HG03135 (cell line): ENCODE results near the gene LSR.
"Not testable (repeated sequence)": the region's sequence is repeated elsewhere in the genome, so short reads cannot be mapped to it uniquely, and the experiment has no call there.

Experiments used
- ATAC-seq: cut with Tn5 transposase; IDR thresholded peaks from one replicate; pipeline ENCODE4 v1.9.1; 2021; ENCODE audit warnings: mild to moderate bottlenecking, moderate library complexity; ENCODE audit not compliant: unreplicated experiment

LSR gene

DNA sequence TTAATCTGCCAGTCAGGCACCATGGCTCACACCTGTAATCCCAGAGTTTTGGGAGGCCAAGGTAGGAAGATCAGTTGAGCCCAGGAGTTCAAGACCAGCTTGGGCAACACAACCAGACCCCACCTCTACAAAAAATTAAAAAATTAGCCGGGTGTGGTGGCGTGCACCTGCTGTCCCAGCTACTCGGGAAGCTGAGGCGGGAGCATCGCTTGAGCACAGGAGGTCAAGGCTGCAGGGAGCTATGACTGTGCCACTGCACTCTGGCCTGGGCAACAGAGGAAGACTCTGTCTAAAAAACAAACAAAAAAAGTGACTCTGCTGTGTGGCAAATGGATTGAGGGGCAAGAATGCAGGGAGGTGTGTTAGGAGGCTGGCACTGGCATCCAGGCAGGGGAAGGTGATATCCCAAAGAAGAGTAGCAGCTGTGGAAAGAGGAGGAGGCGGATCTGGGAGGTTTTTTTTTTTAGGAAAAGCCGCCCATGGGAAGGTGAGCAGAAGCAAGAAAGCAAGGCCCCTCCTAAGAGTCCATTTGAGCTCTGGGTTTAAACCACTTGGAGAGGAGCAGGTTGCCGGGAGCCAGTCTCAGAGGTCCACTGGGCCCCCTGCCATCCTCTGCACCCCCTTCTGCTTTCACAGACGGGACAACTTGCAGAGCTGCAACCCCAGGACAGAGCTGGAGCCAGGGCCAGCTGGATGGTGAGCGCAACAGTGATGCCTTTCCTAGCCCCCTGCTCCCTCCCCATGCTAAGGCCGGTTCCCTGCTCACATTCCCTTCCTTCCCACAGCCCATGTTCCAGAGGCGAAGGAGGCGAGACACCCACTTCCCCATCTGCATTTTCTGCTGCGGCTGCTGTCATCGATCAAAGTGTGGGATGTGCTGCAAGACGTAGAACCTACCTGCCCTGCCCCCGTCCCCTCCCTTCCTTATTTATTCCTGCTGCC is 35.6 kb downstream of the LSR start:
- ATAC-seq = no peak

DNA sequence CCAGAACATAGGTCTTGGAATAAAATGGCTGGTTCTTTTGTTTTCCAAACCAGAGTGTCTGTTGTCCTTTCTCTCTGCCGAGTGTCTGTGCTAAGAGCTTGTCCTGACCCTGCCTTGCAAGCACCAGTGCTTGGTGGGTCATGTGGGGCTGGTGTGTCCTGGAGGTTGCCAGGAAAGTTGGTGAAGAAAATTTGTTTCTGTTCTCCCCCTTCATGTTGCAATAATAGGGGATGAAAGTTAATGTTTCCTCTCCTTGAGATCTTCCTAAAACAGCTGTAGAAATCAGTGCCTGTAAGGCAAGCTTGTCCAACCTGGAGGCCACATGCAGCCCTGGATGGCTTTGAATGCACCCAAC is 36.3 kb downstream of the LSR start:
- no peak for ATAC-seq

DNA sequence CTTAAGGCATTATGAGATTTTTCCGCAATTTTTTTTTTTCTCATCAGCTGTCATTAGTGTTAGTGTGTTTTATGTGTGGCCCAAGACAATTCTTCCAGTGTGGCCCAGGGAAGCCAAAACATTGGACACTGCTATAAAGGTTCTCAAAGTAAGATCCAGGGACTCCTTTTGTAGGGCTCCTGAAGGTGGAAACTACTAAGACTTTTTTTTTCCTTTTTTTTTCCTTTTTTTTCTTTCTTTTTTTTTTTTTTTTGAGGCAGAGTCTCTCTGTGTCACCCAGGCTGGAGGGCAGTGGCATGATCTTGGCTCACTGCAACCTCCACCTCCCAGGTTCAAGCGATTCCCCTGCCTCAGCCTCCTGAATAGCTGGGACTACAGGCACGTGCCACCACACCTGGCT is 36.7 kb downstream of the LSR start:
- ATAC-seq = not testable (repeated sequence)

DNA sequence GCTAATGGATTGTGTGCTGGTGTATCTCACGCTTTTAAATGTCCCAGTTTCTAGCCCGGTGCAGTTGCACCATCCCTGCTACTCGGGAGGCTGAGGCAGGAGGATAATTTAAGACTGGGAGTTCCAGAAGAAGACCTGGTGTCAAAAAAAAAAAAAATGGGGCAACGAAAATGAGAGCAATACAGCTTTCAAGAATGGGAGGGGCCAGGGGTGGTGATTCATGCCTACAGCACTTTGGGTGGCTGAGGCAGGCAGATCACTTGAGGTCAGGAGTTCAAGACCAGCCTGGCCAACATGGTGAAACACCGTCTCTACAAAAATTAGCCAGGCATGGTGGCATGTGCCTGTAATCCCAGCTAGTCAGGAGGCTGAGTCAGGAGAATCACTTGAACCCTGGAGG is 37.3 kb downstream of the LSR start:
- ATAC-seq = not testable (repeated sequence)

DNA sequence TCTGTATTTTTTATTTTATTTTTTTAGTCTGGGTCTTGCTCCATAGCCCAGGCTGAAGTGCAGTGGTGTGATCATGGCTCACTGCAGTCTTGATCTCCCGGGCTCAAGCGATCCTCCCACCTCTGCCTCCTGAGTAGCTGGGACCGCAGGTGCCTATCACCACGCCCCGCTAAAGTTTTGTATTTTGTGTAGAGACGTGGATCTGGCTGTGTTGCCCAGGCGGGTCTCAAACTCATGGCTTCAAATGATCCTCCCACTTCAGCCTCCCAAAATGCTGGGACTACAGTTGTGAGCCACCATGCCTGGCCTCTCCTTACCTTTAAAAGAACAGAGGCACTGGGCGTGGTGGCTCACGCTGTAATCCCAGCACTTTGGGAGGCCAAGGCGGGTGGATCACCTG is 38.9 kb downstream of the LSR start:
- ATAC-seq = no peak

DNA sequence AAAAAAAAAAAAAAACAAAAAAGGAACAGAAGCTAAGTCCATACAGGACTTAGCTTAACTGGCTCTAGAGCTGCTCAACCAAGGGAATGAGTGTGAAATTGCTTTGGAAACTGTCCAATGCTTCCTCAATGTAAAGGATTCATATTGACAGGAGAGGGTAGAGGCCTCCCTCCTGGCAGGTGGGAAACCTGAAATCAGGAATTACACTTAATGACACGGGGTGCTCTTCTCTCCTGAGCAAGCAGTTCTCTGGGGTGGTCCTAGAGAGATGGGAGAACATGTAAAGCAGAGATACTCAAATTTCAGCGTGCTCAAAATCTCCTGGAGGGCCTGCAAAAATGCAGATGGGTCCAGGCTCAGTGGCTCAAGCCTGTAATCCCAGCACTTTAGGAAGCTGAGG is 39.5 kb downstream of the LSR start:
- no peak for ATAC-seq

DNA sequence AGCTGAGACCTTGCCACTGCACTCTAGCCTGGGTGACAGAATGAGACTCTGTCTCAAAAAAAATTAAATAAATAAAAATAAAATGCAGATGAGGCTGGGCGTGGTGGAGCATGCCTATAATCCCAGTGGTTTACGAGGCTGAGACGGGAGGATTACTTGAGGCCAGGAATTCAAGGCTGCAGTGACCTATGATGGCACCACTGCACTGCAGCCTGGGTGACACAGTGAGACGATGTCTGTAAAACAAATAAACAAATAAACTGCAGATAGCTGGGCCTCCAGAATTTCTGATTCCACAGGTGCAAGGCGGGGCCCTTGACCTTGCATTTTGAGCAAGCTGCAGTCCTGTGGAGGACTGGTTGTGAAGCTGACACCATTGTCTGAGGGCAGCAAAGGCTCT is 40.1 kb downstream of the LSR start:
- ATAC-seq = no peak

DNA sequence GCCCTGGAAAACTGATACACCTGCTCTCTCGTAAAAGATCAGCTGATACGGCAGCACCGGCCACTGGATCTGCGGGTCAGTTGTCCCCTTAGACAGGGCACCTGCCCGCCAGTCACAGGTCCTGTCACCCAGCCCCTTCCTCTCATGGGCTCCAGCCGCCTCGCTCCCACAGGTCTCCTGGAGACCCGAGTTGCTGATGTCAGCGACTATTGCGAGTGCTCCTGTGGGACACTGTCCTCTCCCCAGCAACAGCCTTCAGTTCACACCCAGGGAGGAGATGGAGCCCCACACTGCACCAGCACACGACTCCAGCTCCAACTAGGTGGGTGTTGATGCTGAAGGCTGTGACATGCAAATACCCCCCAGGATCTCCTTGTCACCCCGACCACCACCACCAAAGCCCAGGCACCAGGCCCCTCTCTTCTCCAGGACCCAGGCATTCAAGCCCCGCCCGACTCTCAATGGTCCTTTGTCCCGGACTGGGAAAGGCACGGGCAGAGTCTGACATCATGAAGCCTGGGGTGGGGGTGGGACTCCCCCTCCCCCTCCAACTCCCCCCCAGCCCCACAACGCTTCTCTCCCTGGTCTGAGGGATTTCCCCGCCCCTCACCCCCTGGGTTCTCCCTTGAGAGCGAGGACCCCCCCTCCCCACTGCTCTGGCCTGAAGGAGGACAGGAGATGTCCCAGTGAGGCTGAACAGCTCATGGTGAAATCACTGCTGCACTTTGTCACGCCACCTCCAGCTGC is 41.8 kb downstream of the LSR start:
- no peak for ATAC-seq

DNA sequence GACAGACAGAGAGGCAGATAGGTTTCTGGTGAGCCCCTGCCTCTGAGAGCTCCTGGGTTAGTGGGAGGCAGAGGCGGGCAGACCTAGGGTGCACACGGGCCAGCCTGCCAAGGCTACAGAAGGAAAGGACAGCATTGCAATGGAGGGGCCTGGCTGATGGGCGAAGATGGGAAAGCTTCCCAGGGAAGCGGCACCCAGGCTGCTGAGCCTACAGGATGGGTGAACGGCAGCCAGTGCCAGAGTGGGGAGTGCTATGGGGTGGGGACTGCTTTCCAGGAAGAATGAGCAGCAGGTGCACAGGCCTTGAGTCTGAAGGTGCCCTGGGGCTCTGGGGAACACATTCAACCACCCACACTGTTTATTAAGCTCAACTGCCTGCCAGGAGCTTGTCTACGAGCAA is 42.5 kb downstream of the LSR start:
- no peak for ATAC-seq

DNA sequence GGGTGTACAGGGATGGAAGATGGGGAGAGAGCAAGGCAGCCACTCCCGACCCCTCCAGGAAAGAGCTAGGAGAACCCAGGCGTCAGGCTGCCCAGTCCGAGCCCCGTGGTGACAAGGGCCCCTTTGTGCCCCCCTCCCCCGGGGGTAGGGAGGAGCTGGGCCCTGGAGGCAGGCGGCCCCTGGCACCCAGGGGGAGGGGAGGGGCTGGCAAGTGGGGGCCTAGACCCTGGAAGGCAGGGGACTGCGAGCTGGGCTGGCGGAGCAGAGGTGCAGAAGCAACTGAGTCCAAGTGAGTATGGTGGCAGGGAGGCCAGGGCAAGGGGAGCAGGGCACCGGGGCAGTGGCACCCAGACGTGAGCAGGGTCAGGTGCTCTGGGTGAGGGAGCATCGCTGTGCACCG is 43.1 kb downstream of the LSR start, which contains the start of gene MAG:
Gene MAG, plus strand, starts transcription at position 246 of the 400 bp plus-strand sequence. CDS start 3,248 bp downstream, outside the sequence.
- no peak for ATAC-seq

DNA sequence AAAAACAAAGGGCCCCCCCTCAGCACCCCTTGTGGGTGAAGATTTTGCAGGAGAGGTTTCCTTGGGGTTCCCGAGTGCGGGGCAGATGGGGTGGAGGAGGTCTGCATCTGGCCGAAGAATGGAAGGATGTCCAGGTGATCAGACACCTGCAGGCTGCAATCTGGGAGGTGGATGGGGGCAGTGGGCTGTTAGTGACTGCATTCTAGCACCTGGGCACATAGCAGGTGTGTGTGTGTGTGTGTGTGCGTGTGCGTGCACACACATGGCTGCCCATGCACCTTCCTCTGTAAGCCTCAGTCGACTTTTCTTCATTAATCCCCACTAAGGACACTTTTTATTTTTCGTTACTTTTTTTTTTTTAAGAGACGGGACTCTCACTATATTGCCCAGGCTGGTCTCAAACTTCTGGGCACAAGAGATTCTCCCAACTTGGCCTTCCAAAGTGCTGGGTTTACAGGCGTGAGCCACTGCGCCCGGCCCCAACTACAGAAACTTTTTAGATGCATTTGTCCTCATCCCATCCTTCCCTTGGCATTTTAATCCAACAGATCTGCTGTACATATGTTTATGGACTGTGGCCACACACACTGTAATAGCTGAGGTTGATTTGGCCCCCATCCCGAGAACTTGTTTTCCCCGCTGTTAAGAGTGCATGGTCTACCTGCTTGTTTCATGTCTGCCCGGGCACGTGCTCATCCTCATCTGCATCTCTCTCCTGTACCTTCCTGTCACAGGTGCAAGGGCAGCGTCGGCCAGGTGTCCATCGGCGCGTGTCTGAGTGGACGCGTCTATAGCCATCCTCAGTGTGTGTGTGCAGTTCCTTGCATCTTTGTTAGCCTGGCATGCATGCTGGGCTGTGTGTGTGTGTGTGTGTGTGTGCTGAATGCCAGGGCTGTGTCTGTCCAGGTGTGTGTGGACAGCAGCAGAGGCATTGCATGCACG is 43.9 kb downstream of the LSR start:
- no peak for ATAC-seq

DNA sequence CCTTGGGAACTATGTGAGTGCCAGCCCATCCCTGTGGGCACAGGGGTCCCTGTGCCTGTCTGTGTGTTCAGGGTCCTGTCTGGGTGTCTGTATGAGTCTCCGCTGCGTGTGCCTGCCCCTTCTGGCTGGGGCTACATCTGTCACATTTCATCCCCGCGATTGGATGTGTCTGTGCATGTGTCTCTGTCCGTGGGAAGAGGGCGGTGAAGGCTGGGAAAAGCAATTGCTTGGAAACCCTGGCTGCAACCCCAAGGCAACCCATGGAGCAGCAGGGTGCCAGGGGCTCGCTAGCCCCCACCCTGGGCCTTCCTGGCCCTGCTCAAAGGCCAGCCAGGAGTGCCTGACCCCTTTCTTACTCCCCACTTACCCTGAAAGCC is 44.5 kb downstream of the LSR start:
- ATAC-seq = no peak

DNA sequence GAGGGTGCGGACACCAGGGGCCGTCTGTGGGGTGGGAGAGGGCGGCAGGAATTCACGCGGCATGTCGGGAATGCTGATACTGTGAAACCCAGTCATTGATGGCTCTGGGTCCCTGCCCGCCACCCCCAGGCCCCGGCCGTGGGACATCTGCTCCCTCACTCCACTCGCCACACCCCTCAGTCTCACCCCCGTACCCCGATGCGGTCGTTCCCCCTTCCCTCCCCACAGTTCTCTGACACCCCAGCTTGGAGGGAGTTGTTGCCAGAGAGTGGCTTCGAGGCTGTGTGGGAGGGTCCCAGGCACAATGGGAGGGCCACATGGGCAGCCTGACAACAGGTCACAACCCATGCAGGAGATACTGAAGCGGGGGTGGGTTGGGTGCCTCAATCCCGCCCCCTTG is 45.0 kb downstream of the LSR start:
- no peak for ATAC-seq

DNA sequence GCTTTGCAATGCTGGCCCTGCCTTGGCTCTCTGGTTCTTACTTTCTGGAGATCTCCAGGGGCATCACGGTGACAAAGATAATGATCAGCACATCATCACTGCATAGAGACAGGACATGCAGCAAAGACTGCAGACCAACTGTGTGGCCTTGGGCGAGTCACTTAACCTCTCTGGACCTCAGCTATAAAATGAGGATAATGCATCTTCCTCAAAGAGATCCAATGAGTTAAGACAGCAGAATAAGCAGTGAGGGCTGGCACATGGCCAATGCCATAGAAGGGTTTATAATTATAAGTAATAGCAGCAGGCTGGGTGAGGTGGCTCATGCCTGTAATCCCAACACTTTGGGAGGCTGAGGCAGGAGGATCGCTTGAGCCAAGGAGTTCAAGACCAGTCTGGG is 45.5 kb downstream of the LSR start:
- no peak for ATAC-seq

DNA sequence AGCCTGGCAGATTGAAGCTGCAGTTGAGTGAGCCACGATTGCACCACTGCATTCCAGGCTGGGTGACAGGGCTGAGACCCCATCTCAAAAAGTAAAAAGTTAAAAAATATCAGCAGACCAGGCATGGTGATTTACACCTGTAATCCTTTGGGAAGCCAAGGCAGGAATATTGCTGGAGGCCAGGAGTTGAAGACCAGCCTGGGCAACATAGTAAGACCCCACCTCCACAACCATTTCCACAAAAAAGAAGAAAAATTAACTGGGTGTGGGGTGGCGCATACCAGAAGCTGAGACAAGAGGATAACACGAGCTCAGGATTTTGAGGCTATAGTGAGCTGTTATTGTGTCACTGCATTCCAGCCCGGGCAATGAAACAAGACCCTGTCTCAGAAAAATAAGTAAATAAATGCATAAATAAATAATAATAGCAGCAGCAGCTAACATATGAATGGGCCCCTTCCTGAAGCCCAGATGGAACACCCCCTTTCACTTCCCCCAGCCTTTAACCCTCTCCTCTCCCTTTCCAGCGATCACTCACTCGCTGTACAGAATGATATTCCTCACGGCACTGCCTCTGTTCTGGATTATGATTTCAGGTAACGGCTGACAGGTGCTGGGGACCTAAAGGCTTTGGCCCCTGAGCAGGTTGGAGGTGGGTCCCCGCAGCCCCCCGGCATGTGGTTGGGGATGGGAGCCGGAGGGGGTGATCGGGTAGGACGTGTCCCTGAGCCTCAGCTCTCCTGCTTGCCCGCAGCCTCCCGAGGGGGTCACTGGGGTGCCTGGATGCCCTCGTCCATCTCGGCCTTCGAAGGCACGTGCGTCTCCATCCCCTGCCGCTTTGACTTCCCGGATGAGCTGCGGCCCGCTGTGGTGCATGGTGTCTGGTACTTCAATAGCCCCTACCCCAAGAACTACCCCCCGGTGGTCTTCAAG is 46.3 kb downstream of the LSR start:
- ATAC-seq = no peak

DNA sequence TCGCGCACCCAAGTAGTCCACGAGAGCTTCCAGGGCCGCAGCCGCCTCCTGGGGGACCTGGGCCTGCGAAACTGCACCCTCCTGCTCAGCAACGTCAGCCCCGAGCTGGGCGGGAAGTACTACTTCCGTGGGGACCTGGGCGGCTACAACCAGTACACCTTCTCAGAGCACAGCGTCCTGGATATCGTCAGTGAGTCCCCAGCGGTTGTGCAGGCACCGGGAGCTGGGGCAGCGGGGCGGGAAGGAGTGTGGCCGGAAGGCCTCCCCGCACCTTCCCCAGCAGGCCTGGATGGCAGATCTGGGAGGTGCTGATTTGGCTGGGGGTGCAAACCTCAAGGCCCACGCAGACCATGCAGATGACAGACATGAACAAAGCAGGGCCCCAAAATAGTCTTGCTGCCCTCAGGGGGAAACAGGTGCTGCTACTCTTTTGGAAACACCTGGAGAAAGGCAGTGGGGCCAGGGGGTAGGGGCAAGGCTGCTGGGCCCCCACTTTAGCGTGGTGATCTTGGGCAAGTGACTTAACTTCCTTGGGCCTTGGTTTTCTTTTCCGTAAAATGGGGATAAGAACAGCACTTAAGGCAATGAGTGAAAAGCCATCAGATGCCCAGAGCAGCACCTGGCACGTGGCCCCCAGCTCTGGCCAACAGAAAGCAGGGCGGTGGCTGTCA is 47.1 kb downstream of the LSR start:
- no peak for ATAC-seq

DNA sequence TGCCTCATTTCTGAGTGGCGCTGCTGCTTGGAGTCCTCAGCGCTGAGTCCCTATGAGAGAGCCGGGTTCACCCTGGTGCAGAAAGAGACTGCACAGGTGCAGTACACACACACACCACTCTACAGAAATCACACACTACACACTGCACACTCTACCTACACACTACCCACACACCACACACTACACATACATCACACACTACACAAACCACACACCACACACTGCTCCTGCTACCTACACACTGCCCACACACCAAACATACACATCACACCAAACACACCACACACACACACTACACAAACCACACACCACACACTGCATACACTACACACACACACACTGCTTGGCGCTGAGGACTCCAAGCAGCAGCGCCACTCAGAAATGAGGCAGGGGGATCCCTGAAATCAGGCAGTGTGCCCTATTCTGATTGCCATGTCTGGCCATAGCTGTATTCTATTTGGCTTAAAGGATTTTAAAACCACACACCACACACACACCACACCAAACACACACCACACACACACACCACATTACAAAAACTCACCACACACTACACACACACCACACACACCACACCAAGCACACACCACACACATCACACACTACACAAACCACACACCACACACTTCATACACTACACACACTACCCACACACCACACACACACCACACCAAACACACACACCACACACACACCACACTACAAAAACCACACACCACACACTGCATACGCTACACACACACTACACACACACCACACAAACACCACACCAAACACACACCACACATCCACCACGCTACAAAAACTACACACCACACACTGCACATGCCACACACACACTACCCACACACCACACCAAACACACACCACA is 48.1 kb downstream of the LSR start:
- ATAC-seq = no peak

DNA sequence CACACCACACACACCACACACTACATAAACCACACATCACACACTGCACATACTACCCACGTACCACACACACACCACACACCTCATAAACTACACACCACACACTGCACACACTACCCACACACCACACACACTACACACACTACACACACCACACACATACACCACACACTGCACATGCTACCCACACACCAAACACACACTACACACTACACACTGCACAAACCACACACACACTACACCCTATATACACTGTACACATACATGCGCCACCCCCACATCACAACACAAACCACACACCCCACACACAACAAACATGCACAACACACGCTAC is 48.7 kb downstream of the LSR start:
- no peak for ATAC-seq

DNA sequence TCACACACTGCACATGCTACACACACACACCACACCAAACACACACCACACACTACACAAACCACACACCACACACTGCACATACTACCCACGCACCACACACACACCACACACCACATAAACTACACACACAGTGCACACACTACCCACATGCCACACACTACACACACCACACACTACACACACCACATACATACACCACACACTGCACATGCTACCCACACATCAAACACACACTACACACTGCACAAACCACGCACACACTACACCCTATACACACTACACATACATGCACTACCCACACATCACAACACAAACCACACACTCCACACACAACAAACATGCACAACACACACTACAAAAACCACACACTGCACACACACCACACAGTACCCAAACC is 49.1 kb downstream of the LSR start:
- ATAC-seq = no peak
